Right lobe of liver (tissue), 4 donors: Measurements from ENCODE around the gene WDFY2.

Source experiments
- POLR2A ChIP-seq: fragments of 450-650 bp; IDR thresholded peaks from one replicate; pipeline ENCODE4 v1.6.1; 2017; ENCODE audit warnings: antibody characterized with exemption, mild to moderate bottlenecking
- TF ChIP-seq, protein P1 (sequence below), 4 donors: fragments of 200-600 bp in 3 of 4; fragments of 450-650 bp in 1 of 4; IDR thresholded peaks; one replicate each; pipeline versions ENCODE4 v1.5.1 to v1.8.0; 2016 to 2022; ENCODE audit warnings: antibody characterized with exemption in 4 of 4, mild to moderate bottlenecking in 2 of 4
- donor health status: DM: no; HTN: no; CAD: no.
- donor health status: DM: no; HTN: no; CAD: no.
- donor health status: DM: no; HTN: yes; CAD: no.

- TF ChIP-seq, protein P1, sequence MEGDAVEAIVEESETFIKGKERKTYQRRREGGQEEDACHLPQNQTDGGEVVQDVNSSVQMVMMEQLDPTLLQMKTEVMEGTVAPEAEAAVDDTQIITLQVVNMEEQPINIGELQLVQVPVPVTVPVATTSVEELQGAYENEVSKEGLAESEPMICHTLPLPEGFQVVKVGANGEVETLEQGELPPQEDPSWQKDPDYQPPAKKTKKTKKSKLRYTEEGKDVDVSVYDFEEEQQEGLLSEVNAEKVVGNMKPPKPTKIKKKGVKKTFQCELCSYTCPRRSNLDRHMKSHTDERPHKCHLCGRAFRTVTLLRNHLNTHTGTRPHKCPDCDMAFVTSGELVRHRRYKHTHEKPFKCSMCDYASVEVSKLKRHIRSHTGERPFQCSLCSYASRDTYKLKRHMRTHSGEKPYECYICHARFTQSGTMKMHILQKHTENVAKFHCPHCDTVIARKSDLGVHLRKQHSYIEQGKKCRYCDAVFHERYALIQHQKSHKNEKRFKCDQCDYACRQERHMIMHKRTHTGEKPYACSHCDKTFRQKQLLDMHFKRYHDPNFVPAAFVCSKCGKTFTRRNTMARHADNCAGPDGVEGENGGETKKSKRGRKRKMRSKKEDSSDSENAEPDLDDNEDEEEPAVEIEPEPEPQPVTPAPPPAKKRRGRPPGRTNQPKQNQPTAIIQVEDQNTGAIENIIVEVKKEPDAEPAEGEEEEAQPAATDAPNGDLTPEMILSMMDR (IDR thresholded peaks at IDR 0.05): no peak
- TF ChIP-seq POLR2A: no peak
Measured at GRCh38 chr13:51799261-51799660, 215.0 kb downstream of the WDFY2 start.
